OCI-LY7 (cell line): ENCODE data around the gene SMOC2. TPM values are rescaled to one million over a fixed set of nuclear protein-coding genes. Genes with fewer than 3 reads are reported as not detected.

Experiments used
- BruUV-seq: library from RNA; stranded (reverse); fragments of 400-500 nt; replicated peaks from 2 replicates; lab custom pipeline; 2021; lab: Mats Ljungman, UMichigan
- CTCF ChIA-PET: fragments of 300-600 bp; sonication (Branson Sonifier 250); formaldehyde crosslinking; loops from one replicate; lab custom pipeline; 2022; ENCODE audit warnings: antibody characterized with exemption; ENCODE audit not compliant: unreplicated experiment; lab: Charles Lee
- POLR2A ChIA-PET: fragments of 300-600 bp; sonication (Branson Sonifier 250); formaldehyde crosslinking; loops from one replicate; lab custom pipeline; 2022; ENCODE audit warnings: antibody characterized with exemption; lab: Charles Lee
- DNase-seq: peaks from one replicate; pipeline ENCODE4 v3.0.0-alpha.2; 2015; ENCODE audit warnings: low spot score
- H2AFZ ChIP-seq: fragments of 200-600 bp; sonication (generic), shearing (Covaris generic); 2 replicates; pipeline ENCODE4 v1.6.1; 2014; ENCODE audit warnings: mild to moderate bottlenecking, antibody characterized with exemption, low read length, moderate library complexity
- H3K27ac ChIP-seq: fragments of 200-600 bp; sonication (generic); 2 replicates; pipeline ENCODE4 v1.5.1; 2014; ENCODE audit warnings: mixed run types, low read depth, mild to moderate bottlenecking, moderate library complexity, low read length, inconsistent platforms; ENCODE audit not compliant: poor library complexity, severe bottlenecking
- H3K36me3 ChIP-seq: fragments of 200-600 bp; sonication (generic); 2 replicates; pipeline ENCODE4 v1.6.1; 2014; ENCODE audit warnings: mild to moderate bottlenecking, antibody characterized with exemption, low read length, moderate library complexity, mixed read lengths; ENCODE audit not compliant: insufficient read depth
- H3K4me1 ChIP-seq: fragments of 200-600 bp; sonication (generic); 2 replicates; pipeline ENCODE4 v1.5.1; 2014; ENCODE audit warnings: mild to moderate bottlenecking, low read length; ENCODE audit not compliant: insufficient read depth, poor library complexity, severe bottlenecking
- H3K4me2 ChIP-seq: fragments of 200-600 bp; sonication (generic); 2 replicates; pipeline ENCODE4 v1.6.1; 2014; ENCODE audit warnings: mild to moderate bottlenecking, low read length
- H3K4me3 ChIP-seq: fragments of 200-600 bp; sonication (generic); 2 replicates; pipeline ENCODE4 v1.5.1; 2014; ENCODE audit warnings: mild to moderate bottlenecking, low read depth, low read length; ENCODE audit not compliant: poor library complexity, severe bottlenecking
- H3K79me2 ChIP-seq: fragments of 200-600 bp; sonication (generic); 2 replicates; pipeline ENCODE4 v1.6.1; 2016; ENCODE audit warnings: low read depth, mild to moderate bottlenecking, low read length, moderate library complexity, mixed read lengths; ENCODE audit not compliant: insufficient read depth
- H3K9me2 ChIP-seq: fragments of 200-600 bp; sonication (generic); 2 replicates; pipeline ENCODE4 v1.6.1; 2016; ENCODE audit warnings: mild to moderate bottlenecking, low read length, mixed read lengths; ENCODE audit not compliant: insufficient read depth
- H3K9me3 ChIP-seq: fragments of 200-600 bp; sonication (generic); 2 replicates; pipeline ENCODE4 v1.6.1; 2014; ENCODE audit warnings: mild to moderate bottlenecking, mixed run types, low read length, mixed read lengths
- H4K20me1 ChIP-seq: fragments of 200-600 bp; sonication (generic); 2 replicates; pipeline ENCODE4 v1.6.1; 2014; ENCODE audit warnings: mild to moderate bottlenecking, antibody characterized with exemption, low read length, moderate library complexity, mixed read lengths; ENCODE audit not compliant: insufficient read depth
- EZH2phosphoT487 ChIP-seq: fragments of 200-600 bp; sonication (generic); IDR thresholded peaks from 2 replicates; pipeline ENCODE4 v1.6.1; 2018; ENCODE audit warnings: low read depth, borderline replicate concordance, mild to moderate bottlenecking, mixed run types, antibody characterized with exemption, low read length, moderate library complexity, mixed read lengths
- intact Hi-C: fragments of 100-400 bp; cut with micrococcal nuclease; formaldehyde crosslinking; loops from one replicate; pipeline ENCODE4 v1.10.0; 2022; ENCODE audit not compliant: unreplicated experiment
- total RNA-seq, 2 experiments: library from RNA; depleted of rRNA in 1 of 2; stranded (reverse); fragments of >200 nt in 1 of 2; shearing (Covaris generic) in 1 of 2; gene quantifications; 2 replicates each; pipeline ENCODE4 v1.2.3, GENCODE V29; 2014 to 2022
- TF ChIP-seq, protein P1 (sequence below): fragments of 200-600 bp; sonication (generic); conservative IDR thresholded peaks from 2 replicates; pipeline ENCODE4 v1.5.1; 2014; ENCODE audit warnings: mild to moderate bottlenecking, antibody characterized with exemption, low read length, moderate library complexity, mixed read lengths

SMOC2 gene
- total RNA-seq, 2 experiments from 2014 or later, result not detected

DNA sequence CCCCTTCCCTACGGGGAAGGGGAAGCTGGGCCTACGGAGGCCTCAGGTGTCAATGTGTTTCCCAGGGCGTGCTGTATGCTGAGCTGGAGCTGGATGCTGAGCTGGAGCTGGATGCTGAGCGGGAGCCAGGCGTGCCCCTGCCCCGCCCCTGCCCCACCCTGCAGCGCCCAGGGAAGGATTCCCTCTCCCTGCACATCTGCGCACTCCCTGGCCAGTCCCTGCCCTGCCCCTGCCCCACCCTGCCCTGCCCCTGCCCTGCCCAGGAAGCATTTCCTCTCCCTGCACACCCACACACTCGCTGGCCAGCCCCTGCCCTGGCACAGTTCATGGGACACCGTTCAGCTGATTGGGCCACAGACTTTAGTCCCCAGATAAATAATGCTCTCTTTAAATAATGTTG lies 196.8 kb downstream of the SMOC2 start:
- Histone ChIP-seq H2AFZ (no peak overlapping the region), H3K4me2 (no peak overlapping the region), H3K4me3 (no peak overlapping the region), H3K4me1 (no peaks in the 10 kb centered on the region), H3K79me2 (no peaks in the 10 kb centered on the region), H4K20me1 (no peaks in the 10 kb centered on the region), H3K9me2 (no peaks in the 10 kb centered on the region), H3K9me3 (no peaks in the 10 kb centered on the region), H3K36me3 (no peaks in the 10 kb centered on the region), H3K27ac (no peak overlapping the region)
- POLR2A ChIA-PET, result no interaction called here
- TF ChIP-seq, protein P1, sequence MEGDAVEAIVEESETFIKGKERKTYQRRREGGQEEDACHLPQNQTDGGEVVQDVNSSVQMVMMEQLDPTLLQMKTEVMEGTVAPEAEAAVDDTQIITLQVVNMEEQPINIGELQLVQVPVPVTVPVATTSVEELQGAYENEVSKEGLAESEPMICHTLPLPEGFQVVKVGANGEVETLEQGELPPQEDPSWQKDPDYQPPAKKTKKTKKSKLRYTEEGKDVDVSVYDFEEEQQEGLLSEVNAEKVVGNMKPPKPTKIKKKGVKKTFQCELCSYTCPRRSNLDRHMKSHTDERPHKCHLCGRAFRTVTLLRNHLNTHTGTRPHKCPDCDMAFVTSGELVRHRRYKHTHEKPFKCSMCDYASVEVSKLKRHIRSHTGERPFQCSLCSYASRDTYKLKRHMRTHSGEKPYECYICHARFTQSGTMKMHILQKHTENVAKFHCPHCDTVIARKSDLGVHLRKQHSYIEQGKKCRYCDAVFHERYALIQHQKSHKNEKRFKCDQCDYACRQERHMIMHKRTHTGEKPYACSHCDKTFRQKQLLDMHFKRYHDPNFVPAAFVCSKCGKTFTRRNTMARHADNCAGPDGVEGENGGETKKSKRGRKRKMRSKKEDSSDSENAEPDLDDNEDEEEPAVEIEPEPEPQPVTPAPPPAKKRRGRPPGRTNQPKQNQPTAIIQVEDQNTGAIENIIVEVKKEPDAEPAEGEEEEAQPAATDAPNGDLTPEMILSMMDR, result no peak
- TF ChIP-seq EZH2phosphoT487, result no peak
- BruUV-seq, result no TSS peak
- DNase-seq, result no peak
- CTCF ChIA-PET, result interaction anchor here (0.5 kb wide), 1 partner anchor 67 kb away, joined by 3 read pairs; no protein-coding TSS in a partner anchor
- intact Hi-C loops, result no loop called here

DNA sequence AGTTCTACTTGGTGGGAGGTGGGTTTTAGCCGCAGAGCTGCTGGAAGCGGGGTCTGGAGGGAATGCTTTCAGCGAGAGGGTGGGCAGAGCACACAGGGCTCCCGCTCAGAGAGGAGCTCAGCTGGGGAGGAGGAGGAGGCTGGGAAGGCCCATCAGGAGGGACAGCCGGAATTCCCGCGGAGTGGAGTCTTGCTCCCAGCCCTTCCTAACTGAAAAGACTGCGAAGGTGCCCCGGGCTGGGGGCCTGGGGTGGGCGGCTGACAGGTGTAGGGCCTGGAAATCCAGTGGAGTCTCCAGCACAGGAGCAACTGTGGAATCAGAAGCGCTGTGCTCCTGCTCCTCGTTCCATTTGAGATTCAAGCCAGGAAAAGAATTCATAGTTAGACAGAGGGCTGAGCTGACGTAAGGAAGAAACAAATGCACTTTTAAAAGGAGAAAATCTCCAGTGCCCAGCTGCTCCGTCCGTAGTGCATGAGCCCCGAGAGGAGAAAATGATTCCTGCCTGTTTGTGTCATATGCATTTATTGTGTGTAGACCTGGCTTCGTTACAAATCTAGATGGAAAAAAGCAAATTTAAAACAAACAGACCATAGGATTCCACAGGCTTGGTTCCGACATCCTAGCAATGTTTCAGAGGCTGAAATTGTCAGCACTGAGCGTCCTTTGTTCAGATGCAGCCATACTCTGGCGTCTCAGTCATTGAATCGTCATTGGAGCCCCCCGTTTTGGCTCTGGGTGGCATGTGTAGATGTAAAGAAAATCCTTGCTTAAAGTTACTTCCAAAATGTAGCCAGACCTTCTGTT lies 197.7 kb downstream of the SMOC2 start:
- Histone ChIP-seq H3K36me3 (no peaks in the 10 kb centered on the region), H3K9me3 (no peaks in the 10 kb centered on the region), H3K9me2 (no peaks in the 10 kb centered on the region), H2AFZ (no peak overlapping the region), H3K79me2 (no peaks in the 10 kb centered on the region), H4K20me1 (no peaks in the 10 kb centered on the region), H3K4me3 (no peak overlapping the region), H3K27ac (no peak overlapping the region), H3K4me2 (no peak overlapping the region), H3K4me1 (no peaks in the 10 kb centered on the region)
- CTCF ChIA-PET, result no interaction called here
- no TSS peak for BruUV-seq
- TF ChIP-seq EZH2phosphoT487, result no peak
- TF ChIP-seq, protein P1, result no peak
- intact Hi-C loops, result no loop called here
- no peak for DNase-seq
- POLR2A ChIA-PET, result no interaction called here

DNA sequence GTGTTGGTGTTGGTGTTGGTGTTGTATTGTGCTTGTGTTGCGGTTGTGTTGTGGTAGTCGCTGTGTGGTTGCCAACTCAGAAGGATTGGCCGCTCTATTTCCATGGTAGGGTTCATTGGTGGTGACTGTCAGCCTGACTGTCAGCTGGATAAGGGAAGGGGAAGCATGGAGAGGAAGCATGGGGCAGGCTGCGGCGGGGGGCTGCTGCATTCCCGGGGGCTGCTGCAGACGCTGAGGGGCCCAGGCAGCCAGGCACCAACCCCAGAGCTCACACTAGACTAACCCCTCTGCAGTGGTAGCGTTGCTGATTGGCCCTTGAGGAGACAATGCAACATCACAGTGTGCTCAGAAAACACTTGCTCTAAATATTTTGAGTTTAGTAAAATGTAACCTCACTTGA lies 199.2 kb downstream of the SMOC2 start:
- CTCF ChIA-PET, result no interaction called here
- no peak overlapping the region for H2AFZ ChIP-seq
- no peaks in the 10 kb centered on the region for H3K4me1 ChIP-seq
- POLR2A ChIA-PET, result no interaction called here
- no peak overlapping the region for H3K27ac ChIP-seq
- no peaks in the 10 kb centered on the region for H3K79me2 ChIP-seq
- no peaks in the 10 kb centered on the region for H3K9me3 ChIP-seq
- H3K9me2 ChIP-seq, result no peaks in the 10 kb centered on the region
- intact Hi-C loops, result no loop called here
- DNase-seq, result no peak
- H3K4me2 ChIP-seq, result no peak overlapping the region
- no peak for TF ChIP-seq EZH2phosphoT487
- TF ChIP-seq, protein P1, result no peak
- no TSS peak for BruUV-seq
- no peaks in the 10 kb centered on the region for H3K36me3 ChIP-seq
- H4K20me1 ChIP-seq, result no peaks in the 10 kb centered on the region
- no peak overlapping the region for H3K4me3 ChIP-seq
